Measurements from ENCODE around the gene AURKB. TPM values are rescaled to one million over a fixed set of nuclear protein-coding genes. Genes with fewer than 3 reads are reported as not detected.

AURKB gene
- total and polyA plus RNA-seq, 2 of the 13 experiments (the other 11 are each of a cell fraction or from before 2014, with no cell fraction given), result 29.5 to 75.3 TPM

- TF ChIP-seq NFIB (CRISPR knock-in tag; IDR thresholded peaks at IDR 0.05; ENCODE audit: borderline replicate concordance) (no peak), STAT5B (CRISPR knock-in tag; IDR thresholded peaks at IDR 0.05) (no peak; the same call in 1 of the 2 replicates), ZNF710 (CRISPR knock-in tag; IDR thresholded peaks at IDR 0.05; ENCODE audit: borderline replicate concordance) (peak; percentile 50), AKNA (CRISPR knock-in tag; IDR thresholded peaks at IDR 0.05; ENCODE audit: borderline replicate concordance) (no peak), ATF5 (CRISPR knock-in tag; IDR thresholded peaks at IDR 0.05; ENCODE audit: low read depth) (no peak), ZBTB2 (CRISPR knock-in tag; IDR thresholded peaks at IDR 0.05; ENCODE audit: low read depth) (no peak), MTF1 (CRISPR knock-in tag; IDR thresholded peaks at IDR 0.05) (0 out of 2 replicates have a peak, but pooled peaks have one; percentile 68), ZNF333 (CRISPR knock-in tag; IDR thresholded peaks at IDR 0.05; ENCODE audit: borderline replicate concordance) (peak; percentile 82; the same call in 1 of the 2 replicates), PRDM15 (CRISPR knock-in tag; IDR thresholded peaks at IDR 0.05) (no peak), FOXK1 (CRISPR knock-in tag; IDR thresholded peaks at IDR 0.05; ENCODE audit: borderline replicate concordance, low read depth) (peak; percentile 30; the same call in 1 of the 2 replicates), NRL (CRISPR knock-in tag; IDR thresholded peaks at IDR 0.05; ENCODE audit: borderline replicate concordance) (no peak), DR1 (CRISPR knock-in tag; IDR thresholded peaks at IDR 0.05) (no peak; the same call in 1 of the 2 replicates), ZNF10 (CRISPR knock-in tag; IDR thresholded peaks at IDR 0.05; ENCODE audit: borderline replicate concordance, low read depth) (no peak), KAT7 (CRISPR knock-in tag; IDR thresholded peaks at IDR 0.05; ENCODE audit: borderline replicate concordance) (peak; percentile 69; the same call in 1 of the 2 replicates)
These were observed 23.4 kb downstream of the AURKB start (continued) for GRCh38 chr17:8186787-8187516.

Measured in HepG2 (cell line).